Keratinocyte (primary cell): ENCODE results near the gene HLA-DPB1. TPM values are rescaled to one million over a fixed set of nuclear protein-coding genes. Genes with fewer than 3 reads are reported as not detected.
"Not testable (repeated sequence)": the region's sequence is repeated elsewhere in the genome, so short reads cannot be mapped to it uniquely, and the experiment has no call there.

Experiments
- DNase-seq: peaks from one replicate; pipeline ENCODE4 v3.0.0-alpha.2; 2011; ENCODE audit warnings: low read depth, missing footprints, low spot score
- FAIRE-seq: peaks from 2 replicates; lab custom pipeline; 2011; peaks lifted over from hg19 to GRCh38; lab: Jason Lieb, UNC
- H2AFZ ChIP-seq: 2 replicates; pipeline ENCODE4 v1.6.0; 2012; ENCODE audit warnings: low read length, control low read depth, inconsistent platforms; ENCODE audit not compliant: control insufficient read depth
- H3K27ac ChIP-seq: 2 replicates; pipeline ENCODE4 v1.5.1; 2011; ENCODE audit warnings: low read length; ENCODE audit not compliant: control insufficient read depth, insufficient read depth
- H3K27me3 ChIP-seq: 3 replicates; pipeline ENCODE4 v1.6.0; 2011; ENCODE audit warnings: low read length; ENCODE audit not compliant: control insufficient read depth, insufficient read depth; ENCODE audit errors: extremely low read depth
- H3K36me3 ChIP-seq, 2 experiments: 2 replicates in 1 of 2; 3 replicates in 1 of 2; pipeline ENCODE4 v1.5.1; 2011; ENCODE audit warnings: low read length in 2 of 2, mild to moderate bottlenecking in 1 of 2; ENCODE audit not compliant: control insufficient read depth in 2 of 2, insufficient read depth in 2 of 2; ENCODE audit errors: extremely low read depth in 1 of 2
- H3K4me1 ChIP-seq: 3 replicates; pipeline ENCODE4 v1.5.1; 2011; ENCODE audit warnings: low read length; ENCODE audit not compliant: control insufficient read depth, insufficient read depth; ENCODE audit errors: extremely low read depth
- H3K4me2 ChIP-seq: 3 replicates; pipeline ENCODE4 v1.6.0; 2011; ENCODE audit warnings: low read depth, low read length; ENCODE audit not compliant: control insufficient read depth, insufficient read depth; ENCODE audit errors: extremely low read depth
- H3K4me3 ChIP-seq, 3 experiments: fragments of 200-600 bp in 1 of 3; sonication (generic) in 1 of 3; 2 replicates in 2 of 3; 3 replicates in 1 of 3; pipeline ENCODE4 v1.5.1; 2011 to 2016; ENCODE audit warnings: low read length in 3 of 3, mild to moderate bottlenecking in 3 of 3, control low read depth in 2 of 3, inconsistent platforms in 1 of 3, low read depth in 1 of 3, mixed read lengths in 1 of 3, mixed run types in 1 of 3, moderate library complexity in 1 of 3; ENCODE audit not compliant: control insufficient read depth in 2 of 3, insufficient read depth in 2 of 3; ENCODE audit errors: extremely low read depth in 1 of 3
- H3K79me2 ChIP-seq: 2 replicates; pipeline ENCODE4 v1.6.0; 2012; ENCODE audit warnings: low read length; ENCODE audit not compliant: control insufficient read depth, insufficient read depth
- H3K9ac ChIP-seq: 3 replicates; pipeline ENCODE4 v1.6.0; 2011; ENCODE audit warnings: low read length; ENCODE audit not compliant: control insufficient read depth, insufficient read depth; ENCODE audit errors: extremely low read depth
- H3K9me1 ChIP-seq: 3 replicates; pipeline ENCODE4 v1.6.0; 2011; ENCODE audit warnings: low read length; ENCODE audit not compliant: control insufficient read depth, insufficient read depth; ENCODE audit errors: extremely low read depth
- H3K9me3 ChIP-seq: 2 replicates; pipeline ENCODE4 v1.5.1; 2012; ENCODE audit warnings: low read depth, low read length; ENCODE audit not compliant: control insufficient read depth
- H4K20me1 ChIP-seq: 3 replicates; pipeline ENCODE4 v1.6.0; 2011; ENCODE audit warnings: low read length; ENCODE audit not compliant: control insufficient read depth, insufficient read depth; ENCODE audit errors: extremely low read depth
- CTCF ChIP-seq, 3 experiments: IDR thresholded peaks in 1 of 3; conservative IDR thresholded peaks in 1 of 3; optimal IDR thresholded peaks in 1 of 3; 2 replicates in 2 of 3; 3 replicates in 1 of 3; pipeline versions ENCODE3 to v1.5.1; 2011; ENCODE audit warnings: low read length in 3 of 3, mild to moderate bottlenecking in 3 of 3, moderate library complexity in 2 of 3, control low read depth in 1 of 3, inconsistent platforms in 1 of 3; ENCODE audit not compliant: insufficient read depth in 2 of 3; ENCODE audit errors: extremely low read depth in 1 of 3
- EZH2 ChIP-seq: IDR thresholded peaks from one replicate; pipeline ENCODE4 v1.6.1; 2012; ENCODE audit warnings: inconsistent platforms, mild to moderate bottlenecking, low read length, moderate library complexity
- dilution Hi-C: fragments of 300-500 bp; cut with MboI; formaldehyde crosslinking; loops from one replicate; pipeline ENCODE4 v1.7.0; 2020; ENCODE audit warnings: low sequenced_read_pairs; ENCODE audit not compliant: extremely low pct_ligation_motif_present
- polyA plus RNA-seq, 5 experiments: library from polyadenylated mRNA; depleted of rRNA in 3 of 5; stranded (reverse) in 3 of 5; stranded (forward) in 1 of 5; unstranded in 1 of 5; fragments of >200 nt; gene quantifications; 1 replicate in 1 of 5; 2 replicates in 3 of 5; 3 replicates in 1 of 5; pipeline versions ENCODE4 v1.2.1 to v1.2.3, GENCODE V29; 2011 to 2012; ENCODE audit warnings: missing spikeins in 2 of 5, low read depth in 1 of 5, low replicate concordance in 1 of 5

HLA-DPB1 gene
- polyA plus RNA-seq, 1 donor (not counting 4 experiments of a cell fraction or from before 2014, with no cell fraction given) = 0.13 TPM

DNA sequence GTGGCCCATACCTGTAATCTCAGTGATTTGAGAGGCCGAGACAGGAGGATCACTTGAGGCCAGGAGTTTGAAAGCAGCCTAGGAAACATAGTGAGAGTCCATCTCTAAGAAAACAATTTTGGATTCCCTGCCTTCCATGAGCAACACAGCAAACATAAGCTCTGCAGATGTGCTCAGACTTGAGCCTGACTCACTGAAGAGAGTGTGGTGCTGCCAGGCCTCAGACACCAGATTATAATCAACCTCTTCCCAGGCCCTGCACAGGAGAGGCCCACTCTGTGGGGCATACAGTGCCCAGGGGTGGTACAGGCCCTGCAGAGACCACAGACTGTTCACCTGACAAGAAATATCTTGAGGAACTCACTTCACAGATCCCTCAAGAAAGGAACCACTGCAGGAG lies 19.9 kb downstream of the HLA-DPB1 start:
- H3K4me3 ChIP-seq = no peak overlapping the region
- H3K9me3 ChIP-seq = no peaks in the 10 kb centered on the region
- H2AFZ ChIP-seq = no peak overlapping the region
- no peaks in the 10 kb centered on the region for H4K20me1 ChIP-seq
- H3K27me3 ChIP-seq = no peaks in the 10 kb centered on the region
- H3K9me1 ChIP-seq = no peaks in the 10 kb centered on the region
- H3K36me3 ChIP-seq = no peaks in the 10 kb centered on the region
- no peaks in the 10 kb centered on the region for H3K79me2 ChIP-seq
- no peak overlapping the region for H3K4me2 ChIP-seq
- H3K4me1 ChIP-seq = peaks cover 4% of the 10 kb centered on the region
- no peak for TF ChIP-seq CTCF (optimal IDR thresholded peaks at IDR 0.05 in 1 of 3, IDR thresholded peaks at IDR 0.05 in 1 of 3, conservative IDR thresholded peaks at IDR 0.05 in 1 of 3; ENCODE audit: extremely low read depth in 1 of 3, insufficient read depth in 2 of 3, low read length in 3 of 3)
- no peak for TF ChIP-seq EZH2
- dilution Hi-C loops = no loop called here
- no peak for FAIRE-seq
- no peak overlapping the region for H3K27ac ChIP-seq
- no peak for DNase-seq
- no peak overlapping the region for H3K9ac ChIP-seq

- H3K27me3 ChIP-seq, H3K4me3 ChIP-seq, H3K79me2 ChIP-seq, H3K27ac ChIP-seq, DNase-seq, H3K4me2 ChIP-seq, H3K9me3 ChIP-seq, FAIRE-seq, H3K4me1 ChIP-seq, H3K36me3 ChIP-seq, dilution Hi-C loops, H3K9ac ChIP-seq, H3K9me1 ChIP-seq, H2AFZ ChIP-seq, H4K20me1 ChIP-seq: not testable (repeated sequence)
These were observed 25.4 kb downstream of the HLA-DPB1 start for GRCh38 chr6:33101121-33101737.

- no peak overlapping the region for H3K27ac ChIP-seq
- H3K9me1 ChIP-seq = no peaks in the 10 kb centered on the region
- H3K79me2 ChIP-seq = no peaks in the 10 kb centered on the region
- no peaks in the 10 kb centered on the region for H3K36me3 ChIP-seq
- H3K9ac ChIP-seq = no peak overlapping the region
- H2AFZ ChIP-seq = no peak overlapping the region
- H3K9me3 ChIP-seq = no peaks in the 10 kb centered on the region
- H3K27me3 ChIP-seq = peaks cover 12% of the 10 kb centered on the region
- no peaks in the 10 kb centered on the region for H4K20me1 ChIP-seq
- H3K4me2 ChIP-seq = no peak overlapping the region
- no peak for TF ChIP-seq EZH2
- no peak for TF ChIP-seq CTCF (optimal IDR thresholded peaks at IDR 0.05 in 1 of 3, IDR thresholded peaks at IDR 0.05 in 1 of 3, conservative IDR thresholded peaks at IDR 0.05 in 1 of 3; ENCODE audit: extremely low read depth in 1 of 3, insufficient read depth in 2 of 3, low read length in 3 of 3)
- dilution Hi-C loops = no loop called here
- no peak overlapping the region for H3K4me3 ChIP-seq
- FAIRE-seq (no peak), DNase-seq (no peak)
- no peaks in the 10 kb centered on the region for H3K4me1 ChIP-seq
These were observed 28.0 kb downstream of the HLA-DPB1 start for GRCh38 chr6:33103776-33104175.
